ENCODE measurements around the gene MORC3. TPM values are rescaled to one million over a fixed set of nuclear protein-coding genes. Genes with fewer than 3 reads are reported as not detected.

Gene MORC3
- total and polyA plus RNA-seq, 2 experiments from 2014 or later = 15.6 to 31.8 TPM

GRCh38 chr21:36288651-36289243 is 31.2 kb upstream of the MORC3 start:
- H3K27me3 ChIP-seq = no peaks in the 10 kb centered on the region
- H3K36me3 ChIP-seq = no peaks in the 10 kb centered on the region
- no peak overlapping the region for H3K4me3 ChIP-seq
- H3K4me1 ChIP-seq (ENCODE audit: low read depth) = no peaks in the 10 kb centered on the region
- DNase-seq (ENCODE audit: low read depth in 1 of 2, low spot score in 1 of 2) = no peak
- no peak overlapping the region for H3K27ac ChIP-seq
- H3K9me3 ChIP-seq (ENCODE audit: low read depth) = no peaks in the 10 kb centered on the region
- TF ChIP-seq CTCF (IDR thresholded peaks at IDR 0.05; ENCODE audit: low read depth, low read length) = no peak

- DNase-seq (ENCODE audit: low read depth in 1 of 2, low spot score in 1 of 2) = no peak
- TF ChIP-seq CTCF (IDR thresholded peaks at IDR 0.05; ENCODE audit: low read depth, low read length) = no peak
- no peak overlapping the region for H3K27ac ChIP-seq
- no peaks in the 10 kb centered on the region for H3K27me3 ChIP-seq
- no peak overlapping the region for H3K4me3 ChIP-seq
- H3K9me3 ChIP-seq (ENCODE audit: low read depth) = no peaks in the 10 kb centered on the region
- H3K36me3 ChIP-seq = no peaks in the 10 kb centered on the region
- H3K4me1 ChIP-seq (ENCODE audit: low read depth) = no peaks in the 10 kb centered on the region
These were observed 28.5 kb upstream of the MORC3 start for GRCh38 chr21:36291509-36291908.

- no peaks in the 10 kb centered on the region for H3K36me3 ChIP-seq
- H3K27me3 ChIP-seq = no peaks in the 10 kb centered on the region
- H3K4me1 ChIP-seq (ENCODE audit: low read depth) = no peaks in the 10 kb centered on the region
- no peak for TF ChIP-seq CTCF (IDR thresholded peaks at IDR 0.05; ENCODE audit: low read depth, low read length)
- H3K4me3 ChIP-seq = no peak overlapping the region
- no peak for DNase-seq (ENCODE audit: low read depth in 1 of 2, low spot score in 1 of 2)
- no peaks in the 10 kb centered on the region for H3K9me3 ChIP-seq (ENCODE audit: low read depth)
- H3K27ac ChIP-seq = no peak overlapping the region
These were observed 22.5 kb upstream of the MORC3 start for GRCh38 chr21:36297406-36297937.

- Histone ChIP-seq H3K4me3 (no peak overlapping the region), H3K27me3 (no peaks in the 10 kb centered on the region), H3K4me1 (ENCODE audit: low read depth) (no peaks in the 10 kb centered on the region), H3K9me3 (ENCODE audit: low read depth) (no peaks in the 10 kb centered on the region), H3K27ac (no peak overlapping the region), H3K36me3 (no peaks in the 10 kb centered on the region)
- no peak for DNase-seq (ENCODE audit: low read depth in 1 of 2, low spot score in 1 of 2)
- TF ChIP-seq CTCF (IDR thresholded peaks at IDR 0.05; ENCODE audit: low read depth, low read length) = no peak
These were observed 21.9 kb upstream of the MORC3 start for GRCh38 chr21:36297938-36298572.

- Histone ChIP-seq H3K27me3 (no peaks in the 10 kb centered on the region), H3K27ac (no peak overlapping the region), H3K4me1 (ENCODE audit: low read depth) (no peaks in the 10 kb centered on the region), H3K9me3 (ENCODE audit: low read depth) (no peaks in the 10 kb centered on the region), H3K36me3 (no peaks in the 10 kb centered on the region), H3K4me3 (no peak overlapping the region)
- DNase-seq (ENCODE audit: low read depth in 1 of 2, low spot score in 1 of 2) = no peak
- TF ChIP-seq CTCF (IDR thresholded peaks at IDR 0.05; ENCODE audit: low read depth, low read length) = no peak
These were observed 13.0 kb upstream of the MORC3 start for GRCh38 chr21:36306872-36307534.
